HG03135 (cell line): ENCODE measurements around the gene NHERF1.

ENCODE experiments used
- ATAC-seq: cut with Tn5 transposase; IDR thresholded peaks from one replicate; pipeline ENCODE4 v1.9.1; 2021; ENCODE audit warnings: mild to moderate bottlenecking, moderate library complexity; ENCODE audit not compliant: unreplicated experiment

The NHERF1 gene

GRCh38 chr17:74806334-74806733, 57.9 kb downstream of the NHERF1 start:
- ATAC-seq = no peak

GRCh38 chr17:74807441-74807840, 59.0 kb downstream of the NHERF1 start:
- no peak for ATAC-seq

GRCh38 chr17:74807925-74808324, 59.5 kb downstream of the NHERF1 start:
- no peak for ATAC-seq

- ATAC-seq = no peak
These were observed 60.4 kb downstream of the NHERF1 start for GRCh38 chr17:74808714-74809430.

GRCh38 chr17:74810699-74811485, 62.5 kb downstream of the NHERF1 start:
- ATAC-seq = no peak

GRCh38 chr17:74812109-74813009, 63.9 kb downstream of the NHERF1 start:
- no peak for ATAC-seq

- no peak for ATAC-seq
These were observed 66.0 kb downstream of the NHERF1 start for GRCh38 chr17:74814453-74814852.

- no peak for ATAC-seq
These were observed 66.6 kb downstream of the NHERF1 start for GRCh38 chr17:74815067-74815466.

GRCh38 chr17:74815550-74816370, 67.3 kb downstream of the NHERF1 start:
- ATAC-seq = no peak

GRCh38 chr17:74816905-74817620, 68.6 kb downstream of the NHERF1 start:
- no peak for ATAC-seq

- ATAC-seq = no peak
These were observed 70.0 kb downstream of the NHERF1 start for GRCh38 chr17:74818291-74818938.
